Femur (tissue), 1 donor: ENCODE data around the gene VPS50.
"Not testable (repeated sequence)": the region's sequence is repeated elsewhere in the genome, so short reads cannot be mapped to it uniquely, and the experiment has no call there.

Experiments used
- DNase-seq: peaks from one replicate; pipeline ENCODE4 v3.0.0-alpha.2; 2017

The VPS50 gene

GRCh38 chr7:93337052-93337451, 104.9 kb downstream of the VPS50 start:
- DNase-seq = no peak

DNA sequence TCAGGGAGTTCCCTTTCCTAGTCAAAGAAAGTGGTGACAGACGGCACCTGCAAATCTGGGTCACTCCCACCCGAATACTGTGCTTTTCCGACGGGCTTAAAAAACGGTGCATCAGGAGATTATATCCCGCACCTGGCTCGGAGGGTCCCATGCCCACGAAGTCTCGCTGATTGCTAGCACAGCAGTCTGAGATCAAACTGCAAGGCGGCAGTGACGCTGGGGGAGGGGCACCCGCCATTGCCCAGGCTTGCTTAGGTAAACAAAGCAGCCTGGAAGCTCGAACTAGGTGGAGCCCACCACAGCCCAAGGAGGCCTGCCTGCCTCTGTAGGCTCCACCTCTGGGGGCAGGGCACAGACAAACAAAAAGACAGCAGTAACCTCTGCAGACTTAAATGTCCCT, 110.0 kb downstream of the VPS50 start:
- not testable (repeated sequence) for DNase-seq

DNA sequence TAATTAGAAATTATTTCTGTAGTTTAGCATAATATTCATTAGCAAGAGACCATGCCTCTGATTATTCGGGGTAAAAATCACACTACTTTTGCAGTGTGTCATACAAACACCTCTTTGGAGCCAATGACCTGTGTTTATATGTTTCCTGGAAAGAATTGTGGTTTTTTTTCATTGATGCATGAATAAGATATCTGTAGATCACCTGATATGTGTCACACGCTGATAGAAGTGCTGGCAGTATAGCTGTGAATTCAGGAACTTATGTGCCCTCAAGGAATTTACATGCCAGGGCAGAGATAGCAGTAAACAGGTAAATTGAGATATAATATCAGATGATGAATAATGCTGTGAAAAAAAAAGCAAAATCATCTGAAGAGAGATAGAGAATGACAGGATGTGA, 118.2 kb downstream of the VPS50 start:
- DNase-seq = no peak

GRCh38 chr7:93352881-93353280, 120.7 kb downstream of the VPS50 start:
- DNase-seq = no peak

DNA sequence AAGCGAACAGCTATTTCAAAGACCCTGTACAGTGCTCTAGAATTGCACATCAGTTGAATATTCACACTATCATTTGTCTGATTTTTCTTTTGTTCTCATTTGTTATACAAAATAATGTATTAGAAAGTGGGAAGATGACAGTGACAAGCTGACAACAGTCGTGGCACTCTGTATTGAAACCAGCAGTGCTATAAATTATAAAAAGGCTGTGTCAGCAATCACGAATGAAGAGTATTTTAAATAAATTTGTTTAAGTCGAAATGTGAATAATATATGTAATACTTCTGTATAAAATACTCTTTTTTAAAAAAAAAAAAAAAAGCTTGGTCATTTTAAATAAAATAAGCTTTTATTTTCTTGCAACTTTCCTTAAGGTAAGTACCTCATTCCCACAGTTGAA, 122.6 kb downstream of the VPS50 start:
- no peak for DNase-seq

GRCh38 chr7:93359520-93360198, 127.5 kb downstream of the VPS50 start:
- no peak for DNase-seq

DNA sequence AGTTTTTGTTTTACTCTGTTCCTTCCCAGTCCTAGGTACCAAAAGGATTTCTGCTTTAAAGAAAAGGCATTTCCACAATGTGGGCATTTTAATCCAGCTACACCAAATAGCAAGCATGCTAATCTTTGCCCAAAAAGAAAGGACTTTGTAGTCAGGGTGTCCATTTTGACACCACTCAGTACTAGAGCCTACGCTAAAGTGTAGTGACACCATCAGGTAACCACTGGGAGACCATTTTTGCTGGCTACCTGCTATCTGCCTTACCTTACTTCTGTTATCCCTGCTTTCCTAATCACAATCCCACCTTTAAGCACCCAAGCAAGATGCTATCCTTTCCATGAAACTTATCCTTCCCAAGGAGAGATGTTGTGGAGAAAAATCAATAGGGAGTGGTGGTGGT, 129.7 kb downstream of the VPS50 start:
- DNase-seq = no peak

GRCh38 chr7:93364806-93365205, 132.6 kb downstream of the VPS50 start:
- no peak for DNase-seq

- DNase-seq = no peak
These were observed 133.2 kb downstream of the VPS50 start for GRCh38 chr7:93365341-93365740.

DNA sequence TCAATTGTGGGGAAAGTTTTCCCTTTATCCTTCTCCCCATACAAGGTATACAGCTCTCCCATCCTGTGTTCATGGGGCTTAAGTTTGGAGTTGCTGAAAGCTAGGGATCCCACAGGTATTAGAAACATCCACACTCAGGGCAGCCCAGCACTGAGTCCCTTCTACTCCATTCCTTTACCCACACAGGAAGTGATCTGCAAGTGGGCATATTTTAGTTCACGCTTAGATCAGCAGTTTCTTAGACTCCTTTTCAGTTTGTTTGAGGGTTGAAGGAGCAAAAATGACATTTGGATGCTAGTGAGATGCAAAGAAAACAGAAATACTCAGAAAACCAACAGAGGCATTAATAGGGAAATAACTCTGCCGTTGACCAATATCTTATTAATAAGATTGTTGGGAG, 134.7 kb downstream of the VPS50 start:
- no peak for DNase-seq

DNA sequence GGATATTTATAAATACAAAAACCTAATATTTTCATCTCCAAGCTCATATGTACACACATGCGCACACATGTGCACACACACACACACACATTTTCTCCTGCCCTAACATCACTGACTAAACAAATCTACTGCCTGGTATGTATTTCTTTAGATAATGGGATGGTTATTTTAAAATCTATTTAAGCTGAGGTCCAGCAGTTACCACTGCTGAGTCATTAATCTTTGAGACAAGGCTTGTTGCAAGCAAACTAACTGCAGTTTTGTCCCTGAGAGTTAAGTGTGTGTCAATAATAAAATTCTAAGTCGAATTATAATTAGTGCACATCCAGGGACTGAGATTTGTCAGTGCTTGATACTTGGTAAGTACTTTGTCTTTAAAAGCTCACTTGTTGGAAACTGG, 135.1 kb downstream of the VPS50 start:
- no peak for DNase-seq

GRCh38 chr7:93370937-93371336, 138.8 kb downstream of the VPS50 start:
- DNase-seq = not testable (repeated sequence)

GRCh38 chr7:93373537-93373936, 141.4 kb downstream of the VPS50 start:
- no peak for DNase-seq

DNA sequence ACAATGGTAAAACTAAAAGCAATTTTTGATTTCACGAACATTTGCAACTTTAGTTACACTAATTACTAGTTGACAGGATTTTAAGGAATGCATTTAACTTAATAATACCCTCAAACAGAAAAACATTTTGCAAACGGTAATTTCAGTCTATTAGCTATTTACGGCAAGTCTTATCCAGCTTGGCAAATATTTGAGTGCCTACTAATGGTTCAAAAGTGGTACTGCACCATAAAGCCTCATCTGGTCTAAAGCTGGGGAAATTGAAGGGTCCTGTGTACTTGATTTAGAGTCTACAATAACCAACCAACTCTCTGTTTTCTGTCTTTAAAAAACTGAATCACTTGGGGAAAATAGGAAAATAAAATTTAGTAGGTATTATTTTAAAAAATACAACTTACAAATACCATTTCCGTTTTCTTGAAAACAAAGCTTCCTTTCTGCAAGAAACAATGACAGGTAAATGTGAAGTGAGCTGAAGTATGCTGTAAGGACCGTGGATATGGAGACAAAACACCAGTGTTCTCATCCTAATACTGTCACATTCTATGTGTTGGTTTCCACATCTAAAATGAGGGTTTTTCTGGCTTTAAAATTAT, 142.3 kb downstream of the VPS50 start:
- no peak for DNase-seq

DNA sequence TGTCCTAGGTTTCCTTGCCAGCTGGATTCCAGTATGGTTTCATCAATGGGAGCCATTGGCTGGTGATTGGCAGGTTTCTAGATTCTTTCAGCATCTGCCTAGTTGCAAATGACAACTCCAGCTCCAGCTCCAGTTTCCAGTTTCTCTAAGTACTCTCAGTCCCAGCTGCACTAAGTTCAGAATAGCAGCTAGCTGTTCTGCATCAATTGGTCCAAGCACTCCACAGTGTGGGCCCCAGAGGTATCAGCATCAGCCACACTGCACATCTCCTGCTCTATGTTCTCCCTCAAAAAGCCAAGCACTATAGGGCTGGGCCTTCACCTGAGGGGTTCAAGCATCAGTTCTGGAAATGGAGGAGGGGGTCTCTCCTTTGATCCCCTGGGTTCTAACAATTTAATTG, 143.4 kb downstream of the VPS50 start:
- no peak for DNase-seq

GRCh38 chr7:93378131-93378760, 146.1 kb downstream of the VPS50 start:
- peak; percentile 39 for DNase-seq

- DNase-seq = no peak
These were observed 150.2 kb downstream of the VPS50 start for GRCh38 chr7:93382362-93382761.

DNA sequence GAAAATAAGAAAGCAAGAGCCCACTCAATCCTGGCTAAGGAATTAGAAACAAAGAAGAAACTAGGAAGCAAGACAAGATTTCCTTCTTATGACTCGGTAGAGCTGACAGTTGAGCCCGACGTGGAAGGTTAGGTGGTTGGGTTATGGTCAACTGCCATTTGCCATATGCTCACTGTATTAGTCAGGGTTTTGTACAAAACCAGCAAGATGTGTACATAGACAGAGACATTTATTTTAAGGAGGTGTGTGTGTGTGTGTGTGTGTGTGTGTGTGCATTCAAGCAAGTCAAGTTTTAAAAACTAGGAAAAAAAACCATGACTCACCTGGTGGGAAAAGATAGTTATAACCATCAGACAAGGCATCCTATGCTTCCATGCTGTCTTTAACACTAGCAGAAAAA, 158.5 kb downstream of the VPS50 start:
- no peak for DNase-seq

DNA sequence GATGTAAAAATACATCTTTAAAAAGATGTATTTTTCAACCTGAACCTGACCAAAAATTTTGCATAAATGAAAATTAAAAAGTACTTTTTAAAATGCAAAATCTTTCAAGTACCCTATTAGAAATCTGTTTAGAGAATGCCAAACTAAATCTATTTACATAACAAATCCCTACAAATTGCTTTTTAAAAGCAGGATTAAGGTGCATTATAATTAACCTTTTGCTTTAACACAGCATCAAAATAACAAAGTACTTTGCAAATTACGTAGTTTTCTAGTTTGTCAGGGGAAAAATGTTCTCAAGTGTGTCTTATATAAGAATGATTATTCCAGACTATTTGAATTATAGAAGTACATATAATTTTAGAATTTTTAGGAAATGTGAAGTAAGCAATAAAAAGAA, 160.8 kb downstream of the VPS50 start:
- DNase-seq = no peak

DNA sequence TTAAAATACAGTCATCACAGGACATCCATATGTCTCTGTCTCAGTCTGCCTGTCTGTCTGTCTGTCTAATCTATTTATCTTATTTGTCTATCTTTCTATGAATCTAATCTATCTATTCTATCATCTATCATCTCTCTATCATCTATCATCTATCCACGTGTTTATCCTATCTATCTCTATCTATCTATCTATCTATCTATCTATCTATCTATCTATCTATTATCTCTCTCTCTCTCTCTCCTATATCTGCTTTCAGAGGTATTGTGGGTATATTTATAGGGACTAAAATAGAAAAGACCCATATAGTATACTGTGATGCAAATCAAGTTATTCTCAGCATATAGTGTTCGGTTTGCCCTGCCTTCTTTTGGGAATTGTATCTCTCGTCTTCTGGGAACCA, 167.5 kb downstream of the VPS50 start:
- no peak for DNase-seq

DNA sequence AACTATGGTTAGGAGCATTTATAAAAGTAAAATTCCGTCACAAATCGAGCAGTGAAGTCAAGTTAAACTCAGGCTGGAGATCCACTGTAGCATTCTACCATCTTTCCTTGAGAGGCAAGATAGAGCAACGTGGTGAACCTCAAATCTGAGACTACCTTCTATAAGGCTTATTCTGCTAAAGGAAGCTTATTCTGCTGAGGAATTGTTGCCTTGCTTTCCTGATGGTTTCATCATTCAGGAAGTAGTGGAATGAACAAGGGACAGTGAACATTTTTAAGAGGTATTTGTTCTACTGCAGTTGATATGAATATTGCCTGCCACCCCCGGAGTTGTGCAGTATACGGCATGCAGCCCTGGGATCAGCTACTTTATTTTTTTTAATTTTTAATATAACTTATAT, 170.8 kb downstream of the VPS50 start:
- no peak for DNase-seq

GRCh38 chr7:93407239-93407638, 175.1 kb downstream of the VPS50 start:
- DNase-seq = no peak

DNA sequence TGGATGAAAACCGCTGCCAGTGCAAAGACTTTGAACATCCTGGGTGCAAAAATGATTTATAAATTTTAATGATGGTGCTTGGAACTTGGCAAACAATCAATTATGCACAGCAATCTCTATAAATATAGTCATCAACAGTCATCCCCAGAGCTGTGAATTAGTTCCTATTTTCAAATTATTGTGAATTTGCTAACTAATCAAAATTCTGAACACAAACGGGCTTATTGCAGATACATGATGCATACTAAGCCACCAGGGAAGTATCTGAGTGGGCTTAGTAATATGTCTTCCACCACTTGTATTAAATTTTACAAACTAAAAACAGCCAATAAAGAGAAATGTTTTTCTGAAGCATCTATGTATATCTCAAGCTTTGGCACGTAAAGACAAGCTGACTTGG, 177.2 kb downstream of the VPS50 start:
- no peak for DNase-seq
